Parathyroid adenoma (tissue), 2 donors: ENCODE data around the gene STMP1.
"Not testable (repeated sequence)": the region's sequence is repeated elsewhere in the genome, so short reads cannot be mapped to it uniquely, and the experiment has no call there.

Experiments used
- H2AFZ ChIP-seq: fragments of 300-600 bp; sonication (generic); one replicate; pipeline ENCODE4 v1.7.0; 2017; ENCODE audit warnings: antibody characterized with exemption, mild to moderate bottlenecking
- H3K27ac ChIP-seq: fragments of 300-600 bp; sonication (generic); one replicate; pipeline ENCODE4 v1.7.0; 2017
- H3K27me3 ChIP-seq: fragments of 300-600 bp; sonication (generic); one replicate; pipeline ENCODE4 v1.7.0; 2017; ENCODE audit warnings: low read length; ENCODE audit not compliant: control insufficient read depth, insufficient read depth
- H3K36me3 ChIP-seq: fragments of 300-600 bp; sonication (generic); one replicate; pipeline ENCODE4 v1.7.0; 2017; ENCODE audit warnings: low read length; ENCODE audit not compliant: control insufficient read depth, insufficient read depth
- H3K4me1 ChIP-seq: fragments of 300-600 bp; sonication (generic); one replicate; pipeline ENCODE4 v1.7.0; 2017; ENCODE audit warnings: control low read depth
- H3K4me2 ChIP-seq: fragments of 300-600 bp; sonication (generic); one replicate; pipeline ENCODE4 v1.7.0; 2017; ENCODE audit warnings: low read length
- H3K4me3 ChIP-seq: fragments of 300-600 bp; sonication (generic); one replicate; pipeline ENCODE4 v1.7.0; 2017; ENCODE audit warnings: low read depth, low read length
- H3K79me2 ChIP-seq: fragments of 300-600 bp; sonication (generic); one replicate; pipeline ENCODE4 v1.7.0; 2017; ENCODE audit warnings: control low read depth
- H3K9ac ChIP-seq: fragments of 300-600 bp; sonication (generic); one replicate; pipeline ENCODE4 v1.7.0; 2017; ENCODE audit warnings: mild to moderate bottlenecking
- H3K9me3 ChIP-seq: fragments of 300-600 bp; sonication (generic); one replicate; pipeline ENCODE4 v1.7.0; 2017; ENCODE audit warnings: low read length; ENCODE audit not compliant: control insufficient read depth
- CTCF ChIP-seq: fragments of 300-600 bp; sonication (generic); IDR thresholded peaks from one replicate; pipeline ENCODE4 v1.7.0; 2017; ENCODE audit warnings: antibody characterized with exemption, mild to moderate bottlenecking
- donor health status: primary hyperparathyroidism.

Gene STMP1

DNA sequence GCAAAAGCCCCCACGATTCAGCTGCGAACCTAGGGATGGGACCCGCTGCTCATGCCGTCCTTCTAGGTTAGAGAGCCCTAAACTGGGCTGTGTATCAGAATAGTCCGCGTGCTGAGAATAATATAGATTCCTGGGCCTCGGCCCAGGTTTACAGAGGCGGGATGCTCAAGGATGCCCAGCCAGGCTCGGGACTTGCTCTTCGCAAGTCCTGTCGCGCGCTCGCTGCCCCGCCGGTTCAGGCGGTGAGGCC, 266 bp upstream of the STMP1 start:
- H3K36me3 ChIP-seq: no peaks in the 10 kb centered on the region
- peaks cover 5% of the 10 kb centered on the region for H3K4me1 ChIP-seq
- peaks cover 34% of the 10 kb centered on the region for H3K79me2 ChIP-seq
- peak overlapping the region; percentile 86 for H3K4me2 ChIP-seq
- H3K9ac ChIP-seq: no peak overlapping the region
- H3K4me3 ChIP-seq: peak overlapping the region; percentile 88
- no peaks in the 10 kb centered on the region for H3K27me3 ChIP-seq
- H2AFZ ChIP-seq: peak overlapping the region; percentile 94
- H3K27ac ChIP-seq: peak overlapping the region; percentile 72
- H3K9me3 ChIP-seq: no peaks in the 10 kb centered on the region
- no peak for TF ChIP-seq CTCF

GRCh38 chr7:135664046-135664589, 1.8 kb downstream of the STMP1 start:
- H3K27me3 ChIP-seq: no peaks in the 10 kb centered on the region
- peaks cover 45% of the 10 kb centered on the region for H3K79me2 ChIP-seq
- no peak overlapping the region for H3K4me3 ChIP-seq
- no peak overlapping the region for H3K27ac ChIP-seq
- H3K9me3 ChIP-seq: no peaks in the 10 kb centered on the region
- no peak overlapping the region for H2AFZ ChIP-seq
- H3K36me3 ChIP-seq: no peaks in the 10 kb centered on the region
- no peak overlapping the region for H3K4me2 ChIP-seq
- H3K9ac ChIP-seq: no peak overlapping the region
- no peak for TF ChIP-seq CTCF
- H3K4me1 ChIP-seq: peaks cover 5% of the 10 kb centered on the region

GRCh38 chr7:135665042-135665441, 2.7 kb downstream of the STMP1 start:
- Histone ChIP-seq H3K9ac (no peak overlapping the region), H3K4me2 (no peak overlapping the region), H3K79me2 (peaks cover 50% of the 10 kb centered on the region), H3K36me3 (no peaks in the 10 kb centered on the region), H3K4me1 (peaks cover 5% of the 10 kb centered on the region), H3K4me3 (no peak overlapping the region), H2AFZ (no peak overlapping the region), H3K27me3 (no peaks in the 10 kb centered on the region), H3K9me3 (no peaks in the 10 kb centered on the region), H3K27ac (no peak overlapping the region)
- no peak for TF ChIP-seq CTCF

DNA sequence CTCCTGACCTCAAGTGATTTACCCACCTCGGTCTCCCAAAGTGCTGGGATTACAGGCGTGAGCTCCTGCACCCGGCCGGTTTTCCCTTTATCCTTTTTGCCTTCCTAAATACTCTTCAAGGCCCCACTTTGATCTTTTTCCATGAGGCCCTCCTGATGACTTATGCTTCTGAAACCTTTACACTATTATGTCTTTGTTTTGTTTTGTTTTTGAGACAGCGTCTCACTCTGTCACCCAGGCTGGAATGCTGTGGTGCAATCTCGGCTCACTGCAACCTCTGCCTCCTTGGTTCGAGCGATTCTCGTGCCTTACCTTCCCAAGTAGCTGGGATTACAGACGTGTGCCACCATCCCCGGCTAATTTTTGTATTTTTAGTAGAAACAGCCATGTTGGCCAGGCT, 3.8 kb downstream of the STMP1 start:
- Histone ChIP-seq H3K4me2 (no peak overlapping the region), H3K4me3 (no peak overlapping the region), H3K4me1 (peaks cover 5% of the 10 kb centered on the region), H3K27me3 (no peaks in the 10 kb centered on the region), H3K36me3 (no peaks in the 10 kb centered on the region), H3K79me2 (peaks cover 50% of the 10 kb centered on the region), H3K9ac (no peak overlapping the region), H3K9me3 (no peaks in the 10 kb centered on the region), H3K27ac (no peak overlapping the region), H2AFZ (no peak overlapping the region)
- no peak for TF ChIP-seq CTCF

- Histone ChIP-seq H3K9me3 (no peaks in the 10 kb centered on the region), H3K4me1 (peaks cover 5% of the 10 kb centered on the region), H3K4me3 (no peak overlapping the region), H3K27me3 (no peaks in the 10 kb centered on the region), H3K36me3 (no peaks in the 10 kb centered on the region), H2AFZ (no peak overlapping the region), H3K27ac (no peak overlapping the region), H3K9ac (no peak overlapping the region), H3K79me2 (peaks cover 50% of the 10 kb centered on the region), H3K4me2 (no peak overlapping the region)
- no peak for TF ChIP-seq CTCF
Observed at GRCh38 chr7:135666846-135667245, 4.5 kb downstream of the STMP1 start.

- not testable (repeated sequence) for H3K4me3 ChIP-seq, H3K4me2 ChIP-seq, H3K9ac ChIP-seq, H3K9me3 ChIP-seq, H3K4me1 ChIP-seq, H3K36me3 ChIP-seq, H3K27ac ChIP-seq, H3K27me3 ChIP-seq, H2AFZ ChIP-seq
- H3K79me2 ChIP-seq: peaks cover 50% of the 10 kb centered on the region
Observed at GRCh38 chr7:135667626-135668025, 5.3 kb downstream of the STMP1 start.

GRCh38 chr7:135668852-135669395, 6.6 kb downstream of the STMP1 start:
- H3K4me1 ChIP-seq, H3K36me3 ChIP-seq, H3K9me3 ChIP-seq: not testable (repeated sequence)

More at GRCh38 chr7:135668852-135669395, 6.6 kb downstream of the STMP1 start:
- not testable (repeated sequence) for H3K4me2 ChIP-seq, H3K27me3 ChIP-seq, H3K4me3 ChIP-seq, H2AFZ ChIP-seq, H3K27ac ChIP-seq, H3K9ac ChIP-seq
- peaks cover 39% of the 10 kb centered on the region for H3K79me2 ChIP-seq
